Activated CD4-positive, CD25-positive, alpha-beta regulatory T cell treated with anti-CD3 and anti-CD28 coated beads, Interleukin-2, amount 50 U/mL, for 72 hours (primary cell): ENCODE measurements around the gene CLEC7A.

ENCODE experiments used
- DNase-seq: peaks from one replicate; pipeline ENCODE4 v3.0.0; 2021

CLEC7A gene

GRCh38 chr12:10136637-10137205 lies 6.7 kb upstream of the CLEC7A start:
- no peak for DNase-seq

GRCh38 chr12:10135126-10135525 lies 5.1 kb upstream of the CLEC7A start:
- DNase-seq: no peak

GRCh38 chr12:10132850-10133370 lies 2.9 kb upstream of the CLEC7A start:
- no peak for DNase-seq

- no peak for DNase-seq
Observed at GRCh38 chr12:10131111-10131690, 1.2 kb upstream of the CLEC7A start.

GRCh38 chr12:10128687-10129086 lies 1.3 kb downstream of the CLEC7A start:
- DNase-seq: no peak

GRCh38 chr12:10126413-10126812 lies 3.6 kb downstream of the CLEC7A start:
- DNase-seq: no peak

GRCh38 chr12:10122689-10123088 lies 7.3 kb downstream of the CLEC7A start:
- DNase-seq: no peak

GRCh38 chr12:10121278-10121677 lies 8.7 kb downstream of the CLEC7A start:
- DNase-seq: no peak

- no peak for DNase-seq
Observed at GRCh38 chr12:10119066-10119465, 10.9 kb downstream of the CLEC7A start.

GRCh38 chr12:10115890-10116289 lies 14.1 kb downstream of the CLEC7A start:
- no peak for DNase-seq

GRCh38 chr12:10115311-10115710 lies 14.7 kb downstream of the CLEC7A start:
- DNase-seq: no peak

- DNase-seq: no peak
Observed at GRCh38 chr12:10113920-10114319, 16.1 kb downstream of the CLEC7A start.

GRCh38 chr12:10113075-10113474 lies 16.9 kb downstream of the CLEC7A start:
- no peak for DNase-seq

GRCh38 chr12:10111451-10111850 lies 18.5 kb downstream of the CLEC7A start:
- DNase-seq: no peak

- no peak for DNase-seq
Observed at GRCh38 chr12:10110256-10110844, 19.6 kb downstream of the CLEC7A start.

- no peak for DNase-seq
Observed at GRCh38 chr12:10102322-10102721, 27.7 kb downstream of the CLEC7A start.

GRCh38 chr12:10101648-10102220 lies 28.3 kb downstream of the CLEC7A start:
- DNase-seq: no peak

GRCh38 chr12:10101042-10101579 lies 28.9 kb downstream of the CLEC7A start:
- DNase-seq: no peak

- no peak for DNase-seq
Observed at GRCh38 chr12:10098791-10099190, 31.2 kb downstream of the CLEC7A start, which contains the start of gene CLEC1A. TSS of gene CLEC1A (minus strand) at chr12:10098985. CDS start at chr12:10098922, 63 bp downstream.

- no peak for DNase-seq
Observed at GRCh38 chr12:10097521-10097920, 32.5 kb downstream of the CLEC7A start.

- no peak for DNase-seq
Observed at GRCh38 chr12:10095971-10096370, 34.0 kb downstream of the CLEC7A start.

- DNase-seq: no peak
Observed at GRCh38 chr12:10094646-10095395, 35.2 kb downstream of the CLEC7A start.
